D341Med (cell line): Measurements from ENCODE around the gene MIR17HG.

Source experiments
- DNase-seq: peaks from one replicate; pipeline ENCODE4 v3.0.0; 2012; ENCODE audit warnings: low spot score

Gene MIR17HG

GRCh38 chr13:91368676-91369440 is 21.4 kb downstream of the MIR17HG start:
- DNase-seq, result no peak

GRCh38 chr13:91369441-91369831 is 21.9 kb downstream of the MIR17HG start:
- DNase-seq, result no peak

- DNase-seq, result no peak
Measured at GRCh38 chr13:91370501-91370900, 23.0 kb downstream of the MIR17HG start.

GRCh38 chr13:91372911-91373310 is 25.4 kb downstream of the MIR17HG start:
- no peak for DNase-seq

- peak; percentile 54 for DNase-seq
Measured at GRCh38 chr13:91375116-91375729, 27.7 kb downstream of the MIR17HG start.

- DNase-seq, result no peak
Measured at GRCh38 chr13:91381371-91381770, 33.9 kb downstream of the MIR17HG start.

GRCh38 chr13:91383836-91384235 is 36.3 kb downstream of the MIR17HG start:
- DNase-seq, result no peak

GRCh38 chr13:91384896-91385295 is 37.4 kb downstream of the MIR17HG start:
- no peak for DNase-seq

GRCh38 chr13:91389186-91389585 is 41.7 kb downstream of the MIR17HG start:
- no peak for DNase-seq

- no peak for DNase-seq
Measured at GRCh38 chr13:91397595-91397994, 50.1 kb downstream of the MIR17HG start.

- peak; percentile 96 for DNase-seq
Measured at GRCh38 chr13:91398413-91399188, 51.1 kb downstream of the MIR17HG start, which contains the start of gene GPC5. GPC5 (plus strand) TSS chr13:91398621.

GRCh38 chr13:91399189-91400062 is 51.9 kb downstream of the MIR17HG start:
- DNase-seq, result no peak

GRCh38 chr13:91400063-91400399 is 52.5 kb downstream of the MIR17HG start:
- DNase-seq, result no peak

- DNase-seq, result no peak
Measured at GRCh38 chr13:91400671-91401070, 53.2 kb downstream of the MIR17HG start.

GRCh38 chr13:91401920-91402319 is 54.4 kb downstream of the MIR17HG start:
- no peak for DNase-seq
